ENCODE data around the gene COLEC12. TPM values are rescaled to one million over a fixed set of nuclear protein-coding genes. Genes with fewer than 3 reads are reported as not detected.

COLEC12 gene
- total and polyA plus RNA-seq, 9 donors, result 0.78 to 20.7 (median 5.9) TPM

- H3K4me1 ChIP-seq (ENCODE audit: insufficient read depth), result no peaks in the 10 kb centered on the region
- WGBS, 3 donors, result 87 to 97% (median 94%) methylated on average over 3 of the region's 3 CpGs
- H3K36me3 ChIP-seq, result no peaks in the 10 kb centered on the region
- no peaks in the 10 kb centered on the region for H3K9me3 ChIP-seq
- H3K27ac ChIP-seq, result no peak overlapping the region
- H3K4me3 ChIP-seq, result no peak overlapping the region
- DNase-seq, result no peak
- TF ChIP-seq EP300 (IDR thresholded peaks at IDR 0.05) (no peak), CTCF (IDR thresholded peaks at IDR 0.05) (no peak), POLR2A (IDR thresholded peaks at IDR 0.05) (no peak)
- intact Hi-C loops (cut with DNase I), result loop anchor here in 1 of 4 donors (10.0 kb wide), 1 partner anchor 63 kb away; no protein-coding TSS in a partner anchor
- H3K27me3 ChIP-seq, result no peaks in the 10 kb centered on the region
Observed at GRCh38 chr18:518081-518480, 17.6 kb upstream of the COLEC12 start.

- intact Hi-C loops (cut with DNase I), result loop anchor here in 1 of 4 donors (10.0 kb wide), 1 partner anchor 61 kb away; no protein-coding TSS in a partner anchor
- H3K4me1 ChIP-seq (ENCODE audit: insufficient read depth), result no peaks in the 10 kb centered on the region
- H3K9me3 ChIP-seq, result no peaks in the 10 kb centered on the region
- WGBS, 3 donors, result 17 to 44% (median 24%) methylated on average over 4 of the region's 4 CpGs
- H3K4me3 ChIP-seq, result no peak overlapping the region
- TF ChIP-seq POLR2A (IDR thresholded peaks at IDR 0.05) (no peak), CTCF (IDR thresholded peaks at IDR 0.05) (no peak), EP300 (IDR thresholded peaks at IDR 0.05) (no peak)
- no peaks in the 10 kb centered on the region for H3K27me3 ChIP-seq
- no peak for DNase-seq
- no peak overlapping the region for H3K27ac ChIP-seq
- no peaks in the 10 kb centered on the region for H3K36me3 ChIP-seq
Observed at GRCh38 chr18:515838-516237, 15.3 kb upstream of the COLEC12 start.

GRCh38 chr18:515156-515815 is 14.8 kb upstream of the COLEC12 start:
- Histone ChIP-seq H3K9me3 (no peaks in the 10 kb centered on the region), H3K27ac (no peak overlapping the region), H3K36me3 (no peaks in the 10 kb centered on the region), H3K4me1 (ENCODE audit: insufficient read depth) (no peaks in the 10 kb centered on the region), H3K27me3 (no peaks in the 10 kb centered on the region), H3K4me3 (no peak overlapping the region)
- DNase-seq, result peak in 1 of 5 donors; percentile 38
- 77 to 83% (median 78%) methylated on average over 30 to 40 of the region's 44 CpGs for WGBS, 3 donors
- intact Hi-C loops (cut with DNase I), result loop anchor here in 1 of 4 donors (10.0 kb wide), 1 partner anchor 60 kb away; no protein-coding TSS in a partner anchor
- TF ChIP-seq POLR2A (IDR thresholded peaks at IDR 0.05), result no peak

GRCh38 chr18:513826-514530 is 13.5 kb upstream of the COLEC12 start:
- H3K27me3 ChIP-seq, result no peaks in the 10 kb centered on the region
- TF ChIP-seq POLR2A (IDR thresholded peaks at IDR 0.05) (no peak), EP300 (IDR thresholded peaks at IDR 0.05) (no peak), CTCF (IDR thresholded peaks at IDR 0.05) (no peak)
- intact Hi-C loops (cut with DNase I), result loop anchor here in 1 of 4 donors (10.0 kb wide), 1 partner anchor 59 kb away; no protein-coding TSS in a partner anchor
- no peak overlapping the region for H3K4me3 ChIP-seq
- no peaks in the 10 kb centered on the region for H3K9me3 ChIP-seq
- no peak overlapping the region for H3K27ac ChIP-seq
- no peaks in the 10 kb centered on the region for H3K4me1 ChIP-seq (ENCODE audit: insufficient read depth)
- no peaks in the 10 kb centered on the region for H3K36me3 ChIP-seq
- WGBS, 3 donors, result 94 to 96% (median 94%) methylated on average over 36 of the region's 36 CpGs
- peak in 1 of 5 donors; percentile 36 for DNase-seq
